Nephron (organoid): ENCODE data around the gene VWA8.

Experiments
- H3K27ac Mint-ChIP-seq, 3 experiments: 2 replicates each; pipeline ENCODE4 v1.8.0; 2020; ENCODE audit warnings: mixed read lengths in 3 of 3, mild to moderate bottlenecking in 2 of 3, moderate library complexity in 1 of 3
- H3K27me3 Mint-ChIP-seq: 2 replicates; pipeline ENCODE4 v1.8.0; 2021; ENCODE audit warnings: low read depth, mild to moderate bottlenecking, moderate library complexity, mixed read lengths
- H3K36me3 Mint-ChIP-seq: 2 replicates; pipeline ENCODE4 v1.8.0; 2020; ENCODE audit warnings: low read depth, mixed read lengths
- H3K4me1 Mint-ChIP-seq: 2 replicates; pipeline ENCODE4 v1.8.0; 2020; ENCODE audit warnings: mixed read lengths
- H3K4me3 Mint-ChIP-seq, 3 experiments: 2 replicates each; pipeline ENCODE4 v1.8.0; 2020; ENCODE audit warnings: mild to moderate bottlenecking in 3 of 3, mixed read lengths in 3 of 3, moderate library complexity in 2 of 3
- H3K9me3 Mint-ChIP-seq: 2 replicates; pipeline ENCODE4 v1.8.0; 2020; ENCODE audit warnings: mixed read lengths
- TF ChIP-seq, protein P1 (sequence below), 3 experiments: fragments of 200-600 bp; sonication (generic); IDR thresholded peaks; one replicate each; pipeline ENCODE4 v1.5.0; 2021; ENCODE audit warnings: antibody characterized with exemption in 3 of 3; ENCODE audit not compliant: unreplicated experiment in 3 of 3

The VWA8 gene

DNA sequence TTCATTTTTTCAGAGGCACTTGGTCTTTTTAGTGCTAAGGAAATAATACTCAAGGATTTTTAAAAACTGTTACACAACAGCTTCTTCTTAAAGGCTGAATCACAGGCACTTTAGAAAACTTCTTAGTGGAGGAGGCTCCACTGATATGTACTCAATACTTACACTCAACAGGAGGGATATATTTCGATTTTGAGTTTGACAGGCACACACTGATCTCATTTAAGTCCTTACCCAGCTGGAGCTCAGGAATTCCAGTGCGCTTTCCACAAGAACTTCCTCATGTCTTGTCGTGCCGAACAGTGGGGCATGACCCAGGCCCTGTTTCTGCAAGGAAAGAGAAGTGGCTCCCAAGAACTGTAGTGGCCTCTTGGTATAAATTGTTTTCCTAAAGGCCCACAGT lies 399.7 kb downstream of the VWA8 start:
- Mint-ChIP-seq H3K27me3 (no peaks in the 10 kb centered on the region), H3K4me3 (no peak overlapping the region), H3K36me3 (peaks cover 4% of the 10 kb centered on the region), H3K4me1 (peaks cover 58% of the 10 kb centered on the region), H3K9me3 (no peaks in the 10 kb centered on the region), H3K27ac (peak overlapping the region; percentile 36 to 70 (median 61))
- TF ChIP-seq, protein P1, sequence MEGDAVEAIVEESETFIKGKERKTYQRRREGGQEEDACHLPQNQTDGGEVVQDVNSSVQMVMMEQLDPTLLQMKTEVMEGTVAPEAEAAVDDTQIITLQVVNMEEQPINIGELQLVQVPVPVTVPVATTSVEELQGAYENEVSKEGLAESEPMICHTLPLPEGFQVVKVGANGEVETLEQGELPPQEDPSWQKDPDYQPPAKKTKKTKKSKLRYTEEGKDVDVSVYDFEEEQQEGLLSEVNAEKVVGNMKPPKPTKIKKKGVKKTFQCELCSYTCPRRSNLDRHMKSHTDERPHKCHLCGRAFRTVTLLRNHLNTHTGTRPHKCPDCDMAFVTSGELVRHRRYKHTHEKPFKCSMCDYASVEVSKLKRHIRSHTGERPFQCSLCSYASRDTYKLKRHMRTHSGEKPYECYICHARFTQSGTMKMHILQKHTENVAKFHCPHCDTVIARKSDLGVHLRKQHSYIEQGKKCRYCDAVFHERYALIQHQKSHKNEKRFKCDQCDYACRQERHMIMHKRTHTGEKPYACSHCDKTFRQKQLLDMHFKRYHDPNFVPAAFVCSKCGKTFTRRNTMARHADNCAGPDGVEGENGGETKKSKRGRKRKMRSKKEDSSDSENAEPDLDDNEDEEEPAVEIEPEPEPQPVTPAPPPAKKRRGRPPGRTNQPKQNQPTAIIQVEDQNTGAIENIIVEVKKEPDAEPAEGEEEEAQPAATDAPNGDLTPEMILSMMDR (IDR thresholded peaks at IDR 0.05; ENCODE audit: unreplicated experiment in 3 of 3): no peak

DNA sequence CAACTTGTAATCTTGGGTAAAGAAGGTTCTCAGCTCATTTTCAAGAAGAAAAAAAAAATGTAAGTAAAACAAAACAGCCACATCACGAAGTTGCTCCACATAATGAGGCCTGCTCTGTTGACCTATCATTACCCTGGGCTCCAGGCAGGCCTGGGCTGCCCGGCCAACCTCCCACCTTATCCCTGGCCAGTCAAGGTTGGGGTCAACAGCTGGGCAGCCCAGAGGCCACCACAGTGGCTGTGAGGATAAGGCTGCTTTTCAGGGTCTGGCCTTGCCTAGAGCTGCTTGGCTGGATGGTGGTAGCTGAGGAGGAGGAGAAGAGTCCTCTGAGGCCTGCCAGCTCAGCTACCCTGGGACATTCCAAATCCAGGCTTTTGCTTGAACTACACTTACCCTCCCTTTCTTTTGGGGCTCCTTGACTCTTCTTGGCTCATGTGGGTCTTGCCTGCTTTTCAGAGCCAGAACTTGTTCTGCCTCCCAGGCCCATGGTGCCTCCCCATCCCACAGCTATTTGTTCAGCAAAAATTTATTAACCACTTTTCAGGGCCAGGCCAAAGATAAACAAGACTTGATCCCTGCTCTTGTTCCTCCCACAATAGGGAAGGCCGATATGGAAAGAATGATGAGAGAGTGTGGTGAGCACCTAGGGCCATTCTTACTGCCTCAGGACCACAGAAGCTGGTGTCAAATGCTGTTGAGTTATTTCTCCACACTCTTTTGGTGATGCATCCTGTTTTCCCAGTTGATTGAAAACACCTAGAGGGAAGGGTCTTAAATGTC lies 401.9 kb downstream of the VWA8 start:
- H3K4me3 Mint-ChIP-seq: no peak overlapping the region
- H3K27me3 Mint-ChIP-seq: no peaks in the 10 kb centered on the region
- H3K4me1 Mint-ChIP-seq: peaks cover 45% of the 10 kb centered on the region

DNA sequence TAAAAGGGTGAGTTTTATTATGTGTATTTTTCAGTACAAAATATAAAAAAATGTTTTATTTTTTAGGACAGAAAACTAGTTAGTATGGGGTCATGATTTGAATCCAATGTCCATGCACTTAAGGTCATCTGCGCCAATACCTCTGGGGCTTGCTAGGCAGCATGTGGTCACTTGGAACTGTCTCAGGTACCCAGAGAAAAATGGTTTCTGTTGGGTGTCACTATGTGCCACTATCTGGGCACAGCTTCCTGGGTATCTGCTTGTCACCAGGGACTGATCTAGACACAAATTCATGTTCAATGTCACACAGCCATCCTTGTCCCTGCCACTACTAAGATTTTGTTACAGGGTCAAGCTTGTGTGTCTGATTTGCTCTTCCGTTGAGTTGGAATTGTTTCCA lies 403.2 kb downstream of the VWA8 start:
- no peaks in the 10 kb centered on the region for H3K9me3 Mint-ChIP-seq
- H3K27me3 Mint-ChIP-seq: peaks cover 4% of the 10 kb centered on the region
- H3K27ac Mint-ChIP-seq: no peak overlapping the region
- TF ChIP-seq, protein P1 (IDR thresholded peaks at IDR 0.05; ENCODE audit: unreplicated experiment in 3 of 3): no peak
- H3K36me3 Mint-ChIP-seq: no peaks in the 10 kb centered on the region
- H3K4me3 Mint-ChIP-seq: no peak overlapping the region
- H3K4me1 Mint-ChIP-seq: peaks cover 44% of the 10 kb centered on the region

More for the DNA sequence above, 401.9 kb downstream of the VWA8 start:
- Mint-ChIP-seq H3K27ac (no peak overlapping the region), H3K36me3 (no peaks in the 10 kb centered on the region), H3K9me3 (no peaks in the 10 kb centered on the region)
- TF ChIP-seq, protein P1 (IDR thresholded peaks at IDR 0.05; ENCODE audit: unreplicated experiment in 3 of 3): no peak

DNA sequence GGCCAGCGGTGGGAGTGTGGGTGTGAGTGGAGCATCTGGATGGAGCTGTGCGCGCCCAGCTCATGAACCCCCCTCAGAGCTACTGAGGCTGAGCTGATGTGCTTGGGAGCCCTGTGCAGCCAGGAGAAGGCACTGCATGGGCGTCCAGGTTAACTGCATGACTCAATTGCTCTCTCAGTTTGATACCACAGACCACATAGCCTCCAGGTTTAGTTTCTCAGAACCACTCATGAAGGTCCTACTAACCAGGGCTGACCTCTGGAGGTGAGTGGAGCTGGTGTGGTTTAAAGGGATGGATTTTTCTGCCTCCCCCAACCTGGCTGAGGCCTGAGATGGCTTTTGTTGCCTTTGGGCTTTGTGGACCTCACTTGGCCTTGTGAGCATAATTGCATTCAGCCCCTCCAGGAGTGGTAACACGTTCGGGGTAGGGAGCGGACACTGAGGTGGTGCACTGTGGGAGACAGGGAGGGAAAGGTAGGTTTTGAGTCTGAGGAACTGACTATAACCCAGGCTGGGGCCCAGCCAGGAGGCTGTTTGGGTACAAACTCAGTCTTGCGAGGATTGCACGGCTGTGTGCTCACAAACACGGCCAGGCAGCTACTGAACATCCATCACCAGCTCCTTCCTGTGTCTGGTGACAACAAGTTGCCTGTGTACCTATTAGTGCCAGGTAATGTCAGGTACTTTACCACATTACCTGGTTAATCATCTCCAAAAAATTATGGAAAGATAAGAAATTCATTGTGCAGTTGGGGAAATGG lies 406.1 kb downstream of the VWA8 start:
- Mint-ChIP-seq H3K36me3 (no peaks in the 10 kb centered on the region), H3K27me3 (peaks cover 19% of the 10 kb centered on the region), H3K4me1 (peaks cover 35% of the 10 kb centered on the region), H3K4me3 (no peak overlapping the region), H3K27ac (no peak overlapping the region), H3K9me3 (no peaks in the 10 kb centered on the region)
- TF ChIP-seq, protein P1 (IDR thresholded peaks at IDR 0.05; ENCODE audit: unreplicated experiment in 3 of 3): no peak

DNA sequence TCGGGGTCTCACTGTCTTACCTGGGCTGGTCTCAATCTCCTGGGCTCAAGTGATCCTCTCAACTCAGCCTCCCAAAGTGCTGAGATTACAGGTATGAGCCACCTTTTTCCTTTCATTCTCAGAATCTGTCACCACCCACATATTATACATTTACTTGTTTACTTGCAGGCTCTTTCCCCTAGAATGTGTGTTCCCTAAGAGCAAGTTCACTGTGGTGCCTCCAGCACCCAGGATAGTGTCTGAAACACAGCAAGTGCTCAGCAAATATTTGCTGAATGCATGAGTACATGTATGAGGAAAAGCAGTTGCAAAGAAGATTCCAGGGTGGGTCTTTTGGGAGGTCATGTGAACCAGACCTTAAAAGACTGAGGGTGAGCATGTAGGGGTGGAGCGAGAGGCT lies 406.7 kb downstream of the VWA8 start:
- TF ChIP-seq, protein P1 (IDR thresholded peaks at IDR 0.05; ENCODE audit: unreplicated experiment in 3 of 3): no peak
- Mint-ChIP-seq H3K4me1 (peaks cover 35% of the 10 kb centered on the region), H3K27ac (no peak overlapping the region), H3K9me3 (no peaks in the 10 kb centered on the region), H3K27me3 (peaks cover 19% of the 10 kb centered on the region), H3K36me3 (no peaks in the 10 kb centered on the region), H3K4me3 (no peak overlapping the region)
